ENCODE measurements around the gene ZSWIM9.
A peak's percentile ranks its signal among the peaks of the same experiment; 100 is the strongest.

ZSWIM9 gene

GRCh38 chr19:48158210-48158790, 12.2 kb upstream of the ZSWIM9 start:
- H2AFZ ChIP-seq (ENCODE audit: low read depth, low read length), result no peak overlapping the region
- no peak overlapping the region for H3K14ac ChIP-seq (ENCODE audit: low read length in 2 of 2)
- peaks cover 17 to 50% of the 10 kb centered on the region in 2 experiments for H3K36me3 ChIP-seq (ENCODE audit: control insufficient read depth in 1 of 2, insufficient read depth in 2 of 2, low read depth in 1 of 2, low read length in 2 of 2)
- no peak overlapping the region for H4K8ac ChIP-seq (ENCODE audit: low read length)
- 93% methylated on average over 12 of the region's 12 CpGs for WGBS
- no peak overlapping the region for H3K9ac ChIP-seq (ENCODE audit: low read length)
- no peak overlapping the region for H3K18ac ChIP-seq (ENCODE audit: low read depth in 1 of 2, low read length in 2 of 2)
- H2BK5ac ChIP-seq (ENCODE audit: low read depth, low read length, poor library complexity, severe bottlenecking), result no peak overlapping the region
- no peak overlapping the region for H4K91ac ChIP-seq (ENCODE audit: low read length)
- H2BK120ac ChIP-seq (ENCODE audit: low read depth, low read length), result no peak overlapping the region
- no peak overlapping the region for H2AK5ac ChIP-seq (ENCODE audit: low read length, severe bottlenecking)
- no peaks in the 10 kb centered on the region for H3K4me1 ChIP-seq (ENCODE audit: control insufficient read depth, insufficient read depth, low read depth, low read length)
- no peak overlapping the region for H2BK15ac ChIP-seq (ENCODE audit: low read depth, poor library complexity, severe bottlenecking)
- H3K23ac ChIP-seq (ENCODE audit: low read length in 2 of 2), result no peak overlapping the region
- H3K9me3 ChIP-seq (ENCODE audit: control insufficient read depth, low read length), result no peaks in the 10 kb centered on the region
- no peak overlapping the region for H3K4me3 ChIP-seq (ENCODE audit: insufficient read depth in 1 of 2, low read depth in 1 of 2, low read length in 2 of 2)
- no peaks in the 10 kb centered on the region for H3K27me3 ChIP-seq (ENCODE audit: control insufficient read depth in 1 of 2, insufficient read depth in 1 of 2, low read length in 2 of 2)
- no peak overlapping the region for H3K4me2 ChIP-seq (ENCODE audit: low read length, poor library complexity, severe bottlenecking)
- peaks cover 4% of the 10 kb centered on the region for H3K79me1 ChIP-seq (replicated peaks; ENCODE audit: low read length, poor library complexity, severe bottlenecking)
- no peak for DNase-seq
- no peak overlapping the region for H3K4ac ChIP-seq (ENCODE audit: low read depth in 1 of 2, low read length in 2 of 2)
- H3K27ac ChIP-seq (ENCODE audit: low read length, poor library complexity, severe bottlenecking), result no peak overlapping the region
- no peak overlapping the region for H2BK12ac ChIP-seq (ENCODE audit: low read length in 2 of 2)

GRCh38 chr19:48168689-48169088, 1.8 kb upstream of the ZSWIM9 start:
- Histone ChIP-seq H3K79me1 (replicated peaks; ENCODE audit: low read length, poor library complexity, severe bottlenecking) (peaks cover 37% of the 10 kb centered on the region), H3K23ac (ENCODE audit: low read length in 2 of 2) (no peak overlapping the region), H4K8ac (ENCODE audit: low read length) (no peak overlapping the region), H3K9me3 (ENCODE audit: control insufficient read depth, low read length) (no peaks in the 10 kb centered on the region), H2BK5ac (ENCODE audit: low read depth, low read length, poor library complexity, severe bottlenecking) (no peak overlapping the region), H3K36me3 (ENCODE audit: control insufficient read depth in 1 of 2, insufficient read depth in 2 of 2, low read depth in 1 of 2, low read length in 2 of 2) (peaks cover 17 to 21% of the 10 kb centered on the region in 2 experiments), H2AK5ac (ENCODE audit: low read length, severe bottlenecking) (no peak overlapping the region), H3K14ac (ENCODE audit: low read length in 2 of 2) (no peak overlapping the region), H3K18ac (ENCODE audit: low read depth in 1 of 2, low read length in 2 of 2) (no peak overlapping the region), H2BK15ac (ENCODE audit: low read depth, poor library complexity, severe bottlenecking) (no peak overlapping the region), H3K4me1 (ENCODE audit: control insufficient read depth, insufficient read depth, low read depth, low read length) (peaks cover 13% of the 10 kb centered on the region), H3K9ac (ENCODE audit: low read length) (no peak overlapping the region), H3K27ac (ENCODE audit: low read length, poor library complexity, severe bottlenecking) (no peak overlapping the region), H2BK12ac (ENCODE audit: low read length in 2 of 2) (no peak overlapping the region), H3K4ac (ENCODE audit: low read depth in 1 of 2, low read length in 2 of 2) (no peak overlapping the region), H3K4me2 (ENCODE audit: low read length, poor library complexity, severe bottlenecking) (no peak overlapping the region), H2AFZ (ENCODE audit: low read depth, low read length) (no peak overlapping the region), H3K27me3 (ENCODE audit: control insufficient read depth in 1 of 2, insufficient read depth in 1 of 2, low read length in 2 of 2) (no peaks in the 10 kb centered on the region), H3K4me3 (ENCODE audit: insufficient read depth in 1 of 2, low read depth in 1 of 2, low read length in 2 of 2) (no peak overlapping the region), H2BK120ac (ENCODE audit: low read depth, low read length) (no peak overlapping the region), H4K91ac (ENCODE audit: low read length) (no peak overlapping the region)
- no peak for DNase-seq
- WGBS, result 100% methylated on average over 4 of the region's 5 CpGs

GRCh38 chr19:48169578-48169938, 922 bp upstream of the ZSWIM9 start:
- H2AFZ ChIP-seq (ENCODE audit: low read depth, low read length), result no peak overlapping the region
- peak overlapping the region; percentile 96 for H3K9ac ChIP-seq (ENCODE audit: low read length)
- H3K14ac ChIP-seq (ENCODE audit: low read length in 2 of 2), result no peak overlapping the region
- peak overlapping the region; percentile 9 for H3K27ac ChIP-seq (ENCODE audit: low read length, poor library complexity, severe bottlenecking)
- peak overlapping the region; percentile 95 for H3K4me2 ChIP-seq (ENCODE audit: low read length, poor library complexity, severe bottlenecking)
- H3K4ac ChIP-seq (ENCODE audit: low read depth in 1 of 2, low read length in 2 of 2), result no peak overlapping the region
- no peak overlapping the region for H2BK15ac ChIP-seq (ENCODE audit: low read depth, poor library complexity, severe bottlenecking)
- H4K8ac ChIP-seq (ENCODE audit: low read length), result peak overlapping the region; percentile 87
- H3K79me1 ChIP-seq (replicated peaks; ENCODE audit: low read length, poor library complexity, severe bottlenecking), result peaks cover 38% of the 10 kb centered on the region
- H3K4me1 ChIP-seq (ENCODE audit: control insufficient read depth, insufficient read depth, low read depth, low read length), result peaks cover 15% of the 10 kb centered on the region
- H3K36me3 ChIP-seq (ENCODE audit: control insufficient read depth in 1 of 2, insufficient read depth in 2 of 2, low read depth in 1 of 2, low read length in 2 of 2), result peaks cover 21 to 23% of the 10 kb centered on the region in 2 experiments
- no peak overlapping the region for H3K18ac ChIP-seq (ENCODE audit: low read depth in 1 of 2, low read length in 2 of 2)
- no peaks in the 10 kb centered on the region for H3K9me3 ChIP-seq (ENCODE audit: control insufficient read depth, low read length)
- H3K4me3 ChIP-seq (ENCODE audit: insufficient read depth in 1 of 2, low read depth in 1 of 2, low read length in 2 of 2), result peak overlapping the region; percentile 96 to 100
- peak overlapping the region; percentile 28 for H4K91ac ChIP-seq (ENCODE audit: low read length)
- no peaks in the 10 kb centered on the region for H3K27me3 ChIP-seq (ENCODE audit: control insufficient read depth in 1 of 2, insufficient read depth in 1 of 2, low read length in 2 of 2)
- H2BK120ac ChIP-seq (ENCODE audit: low read depth, low read length), result no peak overlapping the region
- 3% methylated on average over 13 of the region's 15 CpGs for WGBS
- peak; percentile 64 for DNase-seq
- H2BK5ac ChIP-seq (ENCODE audit: low read depth, low read length, poor library complexity, severe bottlenecking), result no peak overlapping the region
- H2BK12ac ChIP-seq (ENCODE audit: low read length in 2 of 2), result no peak overlapping the region
- no peak overlapping the region for H3K23ac ChIP-seq (ENCODE audit: low read length in 2 of 2)
- no peak overlapping the region for H2AK5ac ChIP-seq (ENCODE audit: low read length, severe bottlenecking)

GRCh38 chr19:48170817-48171347, 402 bp downstream of the ZSWIM9 start:
- Histone ChIP-seq H4K91ac (ENCODE audit: low read length) (peak overlapping the region; percentile 92), H3K4ac (ENCODE audit: low read depth in 1 of 2, low read length in 2 of 2) (peak overlapping the region; percentile 89 to 91), H3K27ac (ENCODE audit: low read length, poor library complexity, severe bottlenecking) (no peak overlapping the region), H2BK15ac (ENCODE audit: low read depth, poor library complexity, severe bottlenecking) (peak overlapping the region; percentile 21), H3K36me3 (ENCODE audit: control insufficient read depth in 1 of 2, insufficient read depth in 2 of 2, low read depth in 1 of 2, low read length in 2 of 2) (peaks cover 30% of the 10 kb centered on the region in 2 experiments), H3K79me1 (replicated peaks; ENCODE audit: low read length, poor library complexity, severe bottlenecking) (peaks cover 44% of the 10 kb centered on the region), H3K4me3 (ENCODE audit: insufficient read depth in 1 of 2, low read depth in 1 of 2, low read length in 2 of 2) (peak overlapping the region; percentile 96 to 100), H3K18ac (ENCODE audit: low read depth in 1 of 2, low read length in 2 of 2) (peak overlapping the region; percentile 94 to 95), H3K4me1 (ENCODE audit: control insufficient read depth, insufficient read depth, low read depth, low read length) (peaks cover 15% of the 10 kb centered on the region), H2BK5ac (ENCODE audit: low read depth, low read length, poor library complexity, severe bottlenecking) (no peak overlapping the region), H3K14ac (ENCODE audit: low read length in 2 of 2) (peak overlapping the region in 1 of 2 experiments; percentile 93), H3K9me3 (ENCODE audit: control insufficient read depth, low read length) (no peaks in the 10 kb centered on the region), H3K9ac (ENCODE audit: low read length) (peak overlapping the region; percentile 96), H4K8ac (ENCODE audit: low read length) (peak overlapping the region; percentile 96), H2AK5ac (ENCODE audit: low read length, severe bottlenecking) (peak overlapping the region; percentile 85), H3K4me2 (ENCODE audit: low read length, poor library complexity, severe bottlenecking) (peak overlapping the region; percentile 97), H3K23ac (ENCODE audit: low read length in 2 of 2) (peak overlapping the region in 1 of 2 experiments; percentile 79), H3K27me3 (ENCODE audit: control insufficient read depth in 1 of 2, insufficient read depth in 1 of 2, low read length in 2 of 2) (no peaks in the 10 kb centered on the region), H2BK12ac (ENCODE audit: low read length in 2 of 2) (peak overlapping the region in 1 of 2 experiments; percentile 21), H2BK120ac (ENCODE audit: low read depth, low read length) (no peak overlapping the region), H2AFZ (ENCODE audit: low read depth, low read length) (peak overlapping the region; percentile 86)
- 4% methylated on average over 18 of the region's 21 CpGs for WGBS
- DNase-seq, result no peak
